ENCODE data around the gene ZNF536. TPM values are rescaled to one million over a fixed set of nuclear protein-coding genes. Genes with fewer than 3 reads are reported as not detected.

Gene ZNF536
- total RNA-seq, 1 experiment from 2014 or later, result not detected

DNA sequence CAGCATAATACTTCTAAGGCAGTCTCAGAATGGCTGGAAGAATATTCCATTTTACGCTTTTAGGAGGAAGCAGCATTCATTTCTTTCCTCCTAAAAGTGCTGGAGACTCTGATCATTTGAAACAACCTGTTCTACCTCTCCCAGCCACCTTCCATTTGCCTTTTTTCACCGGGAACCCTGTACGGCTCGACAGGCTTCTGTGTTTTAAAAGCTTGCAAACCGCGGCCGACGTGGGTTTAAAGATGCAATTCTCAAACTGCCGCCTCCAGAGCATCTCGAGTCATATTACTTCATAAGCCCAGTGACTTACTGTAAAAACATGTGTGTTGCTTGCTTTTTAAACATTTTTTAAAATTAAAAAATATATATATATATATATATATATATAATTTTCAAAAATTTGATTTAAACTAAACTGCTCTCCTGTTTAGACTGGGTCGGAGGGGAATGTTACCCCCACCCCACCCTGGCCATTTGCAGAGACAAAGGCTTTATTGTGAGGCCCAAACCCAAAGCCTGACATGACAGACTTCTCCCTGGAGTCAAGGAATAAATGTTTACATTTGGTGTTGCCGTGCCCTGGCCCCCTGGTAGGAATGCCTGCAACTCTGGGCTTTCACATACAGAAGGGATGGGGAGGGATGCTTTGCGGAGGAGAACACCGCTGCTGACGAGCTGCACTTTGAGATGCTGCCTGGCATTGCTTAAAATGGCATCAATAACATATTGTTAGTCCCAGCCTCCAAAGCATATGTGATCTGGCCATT, 30.4 kb downstream of the ZNF536 start:
- H3K27ac ChIP-seq (ENCODE audit: insufficient read length, low read depth, low read length), result no peak overlapping the region
- H3K14ac ChIP-seq (ENCODE audit: insufficient read depth, low read length), result no peak overlapping the region
- H3K4me1 Mint-ChIP-seq, result peaks cover 6 to 18% of the 10 kb centered on the region in 2 experiments
- no peak overlapping the region for H3T11ph ChIP-seq (ENCODE audit: low read length)
- H2BK15ac ChIP-seq (ENCODE audit: low read depth, low read length), result no peak overlapping the region
- peaks cover 10% of the 10 kb centered on the region for H3K27me3 Mint-ChIP-seq (ENCODE audit: low read depth)
- H3K9me3 ChIP-seq (ENCODE audit: control insufficient read depth, low read depth, low read length), result no peaks in the 10 kb centered on the region
- no CpG with 5 or more reads among the region's 15 CpGs for WGBS (ENCODE audit: extremely low coverage, insufficient read length, low lambda C conversion rate)
- H3K9me3 Mint-ChIP-seq, result no peaks in the 10 kb centered on the region
- DNase-seq, result no peak
- no peak overlapping the region for H3K56ac ChIP-seq (ENCODE audit: insufficient read length, low read depth, low read length)
- no peaks in the 10 kb centered on the region for H3K23me2 ChIP-seq (ENCODE audit: insufficient read length, low read depth, low read length, poor library complexity, severe bottlenecking)
- H2BK12ac ChIP-seq (ENCODE audit: insufficient read length, low read depth, low read length), result no peak overlapping the region
- H4K20me1 ChIP-seq (ENCODE audit: control insufficient read depth, insufficient read depth, insufficient read length), result no peaks in the 10 kb centered on the region
- TF ChIP-seq CTCF (conservative IDR thresholded peaks at IDR 0.05), result no peak
- H2AFZ ChIP-seq (ENCODE audit: low read length), result no peak overlapping the region
- no peak overlapping the region for H4K5ac ChIP-seq (ENCODE audit: insufficient read length, low read depth, low read length)
- no peak overlapping the region for H3K9ac ChIP-seq (ENCODE audit: extremely low read depth, insufficient read length, low read length)
- H3K27me3 ChIP-seq (ENCODE audit: insufficient read depth, low read length), result no peaks in the 10 kb centered on the region
- no peak overlapping the region for H3K23ac ChIP-seq (ENCODE audit: insufficient read length, low read depth, low read length)
- H3K4me2 ChIP-seq (ENCODE audit: insufficient read depth, insufficient read length, low read length), result no peak overlapping the region
- H3K4me3 Mint-ChIP-seq, result no peak overlapping the region
- H3K79me2 ChIP-seq (ENCODE audit: insufficient read depth, low read length), result no peaks in the 10 kb centered on the region
- no peaks in the 10 kb centered on the region; a peak in 1 of 7 replicates for H3K36me3 Mint-ChIP-seq (ENCODE audit: insufficient read depth in 1 of 3, low read depth in 3 of 3)
- no peak overlapping the region for H2AK5ac ChIP-seq (ENCODE audit: insufficient read length, low read length)
- no peak overlapping the region for H2BK5ac ChIP-seq (ENCODE audit: insufficient read length, low read length)
- no peak overlapping the region for H2BK20ac ChIP-seq (ENCODE audit: low read depth, low read length, poor library complexity, severe bottlenecking)
- H3K27ac Mint-ChIP-seq, result no peak overlapping the region
- no peak overlapping the region for H4K8ac ChIP-seq (replicated peaks; ENCODE audit: insufficient read length, low read depth, low read length)
- no peak overlapping the region for H3K18ac ChIP-seq (ENCODE audit: insufficient read length, low read depth, low read length)
- no peak overlapping the region for H4K91ac ChIP-seq (ENCODE audit: insufficient read length, low read depth, low read length)
- no peak overlapping the region for H2BK120ac ChIP-seq (ENCODE audit: low read depth, low read length, poor library complexity, severe bottlenecking)
- no peak overlapping the region for H3K4ac ChIP-seq (ENCODE audit: low read depth, low read length)
- H3K4me1 ChIP-seq (ENCODE audit: insufficient read depth, low read length), result no peaks in the 10 kb centered on the region
- no peaks in the 10 kb centered on the region for H3K79me1 ChIP-seq (ENCODE audit: insufficient read depth, low read depth, low read length, poor library complexity, severe bottlenecking)

Data from H9 (cell line).